K562 (cell line): ENCODE measurements around the gene DENND2A. TPM values are rescaled to one million over a fixed set of nuclear protein-coding genes. Genes with fewer than 3 reads are reported as not detected.

Experiments used
- ATAC-seq: fragments of 200-7000 bp; cut with Tn5 transposase; 3 replicates; pipeline ENCODE4 v1.9.1; 2020; ENCODE audit warnings: moderate library complexity
- BruUV-seq: library from RNA; stranded (reverse); fragments of 400-500 nt; replicated peaks from 2 replicates; lab custom pipeline; 2021; lab: Mats Ljungman, UMichigan
- CTCF ChIA-PET: fragments of 300-600 bp; formaldehyde crosslinking; extraction: SDS; loops from one replicate; lab custom pipeline; 2021; ENCODE audit warnings: low intra/inter-chr PET ratio; lab: Yijun Ruan, JAX
- POLR2A ChIA-PET: fragments of 300-600, 350-650 bp; sonication (Branson Sonifier 250); formaldehyde crosslinking; extraction: SDS; loops from one replicate; lab custom pipeline; 2021; ENCODE audit warnings: antibody characterized with exemption, inconsistent platforms; lab: Yijun Ruan, JAX
- DNase-seq, 4 experiments: peaks; one replicate each; pipeline versions ENCODE4 v3.0.0 to v3.0.0-alpha.2; 2011 to 2018; ENCODE audit warnings: low spot score in 3 of 4, mixed read lengths in 3 of 4; ENCODE audit errors: extremely low read depth in 1 of 4
- FAIRE-seq: peaks from 2 replicates; lab custom pipeline; 2011; peaks lifted over from hg19 to GRCh38; lab: Jason Lieb, UNC
- H2AFZ ChIP-seq: 2 replicates; pipeline ENCODE4 v1.6.0; 2011; ENCODE audit warnings: low read depth, low read length, control low read depth, inconsistent platforms
- H3K27ac ChIP-seq: fragments of 200-600 bp; 3 replicates; pipeline ENCODE4 v1.8.0; 2011; ENCODE audit warnings: low read depth, mild to moderate bottlenecking, control low read depth, inconsistent platforms, low read length, moderate library complexity, mixed read lengths; ENCODE audit errors: extremely low read depth
- H3K27me3 ChIP-seq, 2 experiments: fragments of 300-600 bp in 1 of 2; 2 replicates in 1 of 2; 3 replicates in 1 of 2; pipeline versions ENCODE4 v1.6.0 to v1.8.0; 2011; ENCODE audit warnings: inconsistent platforms in 2 of 2, low read length in 2 of 2, mild to moderate bottlenecking in 1 of 2, mixed read lengths in 1 of 2, moderate library complexity in 1 of 2; ENCODE audit not compliant: control insufficient read depth in 2 of 2, insufficient read depth in 2 of 2
- H3K36me3 ChIP-seq: fragments of 300-600 bp; 3 replicates; pipeline ENCODE4 v1.8.0; 2011; ENCODE audit warnings: mild to moderate bottlenecking, low read length, inconsistent platforms; ENCODE audit not compliant: control insufficient read depth, insufficient read depth
- H3K4me1 ChIP-seq, 2 experiments: fragments of 200-600 bp in 1 of 2; replicated peaks in 1 of 2; 2 replicates in 1 of 2; 3 replicates in 1 of 2; pipeline versions ENCODE4 v1.5.1 to v1.8.0; 2011; ENCODE audit warnings: inconsistent platforms in 2 of 2, low read length in 2 of 2, mild to moderate bottlenecking in 1 of 2, mixed read lengths in 1 of 2, moderate library complexity in 1 of 2; ENCODE audit not compliant: control insufficient read depth in 2 of 2, insufficient read depth in 2 of 2
- H3K4me2 ChIP-seq: 2 replicates; pipeline ENCODE4 v1.6.1; 2011; ENCODE audit warnings: low read length, control low read depth, inconsistent platforms, mixed read lengths; ENCODE audit not compliant: insufficient read depth
- H3K4me3 ChIP-seq: fragments of 200-600 bp; sonication (generic), shearing (Covaris generic); 2 replicates; pipeline ENCODE4 v1.5.1; 2016; ENCODE audit warnings: control low read depth, inconsistent platforms
- H3K79me2 ChIP-seq: fragments of 200-600 bp; 3 replicates; pipeline ENCODE4 v1.8.0; 2011; ENCODE audit warnings: low read length, inconsistent platforms; ENCODE audit not compliant: control insufficient read depth, insufficient read depth
- H3K9ac ChIP-seq, 2 experiments: 2 replicates each; pipeline versions ENCODE4 v1.6.0 to v1.6.1; 2011; ENCODE audit warnings: low read depth in 2 of 2, low read length in 2 of 2, control low read depth in 1 of 2, inconsistent platforms in 1 of 2, mild to moderate bottlenecking in 1 of 2, mixed read lengths in 1 of 2; ENCODE audit not compliant: insufficient read depth in 1 of 2
- H3K9me1 ChIP-seq: one replicate; pipeline ENCODE4 v1.6.0; 2011; ENCODE audit warnings: inconsistent platforms, mild to moderate bottlenecking, low read length, moderate library complexity; ENCODE audit not compliant: control insufficient read depth, insufficient read depth
- H3K9me3 ChIP-seq: replicated peaks from 2 replicates; pipeline ENCODE4 v1.5.1; 2011; ENCODE audit warnings: low read depth, low read length, inconsistent platforms; ENCODE audit not compliant: control insufficient read depth, insufficient read depth
- H4K20me1 ChIP-seq: replicated peaks from 2 replicates; pipeline ENCODE4 v1.6.1; 2011; ENCODE audit warnings: low read length, inconsistent platforms, mixed read lengths; ENCODE audit not compliant: control insufficient read depth, insufficient read depth
- FOXK1 ChIP-seq: sonication (generic); formaldehyde crosslinking; IDR thresholded peaks from 2 replicates; pipeline ENCODE4 v1.8.0; 2022; ENCODE audit warnings: missing genetic modification reagents, mild to moderate bottlenecking, borderline replicate concordance
- LARP7 ChIP-seq: fragments of 450-650 bp; IDR thresholded peaks from 2 replicates; pipeline ENCODE4 v1.6.1; 2016
- NRF1 ChIP-seq, 2 experiments: fragments of 450-650 bp; IDR thresholded peaks in 1 of 2; conservative IDR thresholded peaks in 1 of 2; 2 replicates each; pipeline ENCODE4 v1.6.1; 2014; ENCODE audit warnings: mild to moderate bottlenecking in 2 of 2
- SAFB2 ChIP-seq: fragments of 200-400 bp; formaldehyde crosslinking; IDR thresholded peaks from 2 replicates; pipeline ENCODE4 v1.6.1; 2018; ENCODE audit warnings: borderline replicate concordance, low read length, low read depth, moderate library complexity; ENCODE audit not compliant: severe bottlenecking
- SP1 ChIP-seq: sonication (generic); formaldehyde crosslinking; IDR thresholded peaks from 2 replicates; pipeline ENCODE4 v1.8.1; 2022; ENCODE audit warnings: mild to moderate bottlenecking, missing genetic modification reagents
- TOE1 ChIP-seq, 2 experiments: fragments of 450-650 bp in 1 of 2; sonication (generic) in 1 of 2; formaldehyde crosslinking in 1 of 2; IDR thresholded peaks; 2 replicates each; pipeline versions ENCODE4 v1.7.1 to v1.8.0; 2016 to 2022; ENCODE audit warnings: borderline replicate concordance in 2 of 2, mild to moderate bottlenecking in 2 of 2, antibody characterized with exemption in 1 of 2, inconsistent platforms in 1 of 2, low read depth in 1 of 2, missing genetic modification reagents in 1 of 2, moderate library complexity in 1 of 2
- YY1 ChIP-seq, 3 experiments: IDR thresholded peaks; 2 replicates each; pipeline ENCODE4 v1.6.1; 2011; ENCODE audit warnings: low read length in 2 of 3, mild to moderate bottlenecking in 2 of 3, moderate library complexity in 2 of 3, borderline replicate concordance in 1 of 3, control low read depth in 1 of 3, low read depth in 1 of 3; ENCODE audit not compliant: insufficient read depth in 3 of 3, insufficient replicate concordance in 2 of 3, control insufficient read depth in 1 of 3, insufficient read length in 1 of 3; ENCODE audit errors: extremely low read depth in 1 of 3
- WGBS: fragments of 100-300 bp; shearing (Covaris generic); methylation state at CpG from one replicate; pipeline ENCODE4 v1.1.6; 2016; ENCODE audit warnings: low coverage, mixed read lengths; ENCODE audit not compliant: insufficient coverage; ENCODE audit errors: missing lambda C conversion rate; 5-methylcytosine and 5-hydroxymethylcytosine counted together
- in situ Hi-C: fragments of 300-500 bp; cut with MboI; formaldehyde crosslinking; loops from 4 replicates; pipeline ENCODE4 v1.15.0; 2018; ENCODE audit warnings: inconsistent platforms, mixed read lengths
- intact Hi-C: fragments of 100-400 bp; cut with micrococcal nuclease; formaldehyde crosslinking; loops from 2 replicates; pipeline ENCODE4 v1.14.2; 2022
- polyA plus RNA-seq, 8 experiments: library from polyadenylated mRNA; depleted of rRNA in 4 of 8; stranded (reverse) in 5 of 8; unstranded in 3 of 8; fragments of >200 nt; fragmentation: Nextera tagmentation in 2 of 8; fragmentation: Illumina TruSeq in 1 of 8; extraction: Ambion mirVana in 2 of 8; extraction: Trizol in 1 of 8; gene quantifications; 2 replicates each; pipeline versions ENCODE4 v1.2.1 to v1.2.3, GENCODE V29; 2011 to 2014; ENCODE audit warnings: inconsistent platforms in 1 of 8, missing spikeins in 1 of 8
- total RNA-seq, 7 experiments: library from RNA; depleted of rRNA in 6 of 7; stranded (reverse); fragments of >200 nt in 6 of 7; fragmentation: Illumina TruSeq in 2 of 7; extraction: Trizol in 2 of 7; gene quantifications; 2 replicates each; pipeline versions ENCODE4 v1.2.1 to v1.2.3, GENCODE V29; 2011 to 2021; ENCODE audit warnings: low replicate concordance in 1 of 7
- TF ChIP-seq, protein P1 (sequence below), 2 experiments: IDR thresholded peaks; 2 replicates each; pipeline ENCODE4 v1.6.1; 2012; ENCODE audit warnings: improper control_type of control experiment in 2 of 2, low read depth in 2 of 2, low read length in 2 of 2, borderline replicate concordance in 1 of 2
- TF ChIP-seq, protein P2 (sequence below): fragments of 250-450 bp; sonication (Bioruptor Pico); IDR thresholded peaks from 2 replicates; pipeline ENCODE4 v1.8.0; 2021; ENCODE audit warnings: mild to moderate bottlenecking, moderate library complexity

Gene DENND2A
- total and polyA plus RNA-seq, 9 of the 15 experiments (the other 6 are each of a cell fraction or from before 2014, with no cell fraction given), result not detected

DNA sequence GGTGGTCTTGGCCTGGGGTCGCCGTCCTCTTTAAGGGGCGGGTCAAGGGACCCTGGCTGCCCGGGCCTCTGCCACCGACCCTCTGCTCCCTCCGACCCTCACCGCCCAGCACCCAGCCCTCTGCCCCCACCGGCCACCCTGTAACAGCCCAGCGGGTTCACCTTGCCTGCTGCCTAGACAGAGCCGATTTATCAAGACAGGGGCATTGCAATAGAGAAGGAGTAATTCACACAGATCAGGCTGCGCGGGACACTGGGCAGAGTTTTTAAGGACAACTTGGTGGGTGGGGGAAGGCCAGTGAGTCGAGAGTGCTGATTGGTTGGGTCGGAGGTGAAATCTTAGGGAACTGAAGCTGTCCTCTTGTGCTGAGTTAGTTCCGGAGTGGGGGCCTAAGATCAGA lies 31.4 kb upstream of the DENND2A start:
- in situ Hi-C loops (no loop called here), intact Hi-C loops (loop anchor here (10.0 kb wide), 2 partner anchors 313 to 863 kb away; no protein-coding TSS in a partner anchor)
- H2AFZ ChIP-seq, result peak overlapping the region; percentile 85
- no peak overlapping the region for H3K4me3 ChIP-seq
- WGBS, result 33% methylated on average over 15 of the region's 15 CpGs
- peak overlapping the region in 1 of 2 experiments; percentile 19; a peak in 1 of 4 replicates for H3K9ac ChIP-seq
- H4K20me1 ChIP-seq, result no peaks in the 10 kb centered on the region
- CTCF ChIA-PET, result no interaction called here
- peaks cover 0 to 5% of the 10 kb centered on the region in 2 experiments; a peak in 3 of 5 replicates for H3K27me3 ChIP-seq
- POLR2A ChIA-PET, result no interaction called here
- H3K36me3 ChIP-seq, result no peaks in the 10 kb centered on the region
- no TSS peak for BruUV-seq
- H3K27ac ChIP-seq, result no peak overlapping the region
- no peaks in the 10 kb centered on the region for H3K79me2 ChIP-seq
- ATAC-seq (no peak), FAIRE-seq (no peak), DNase-seq (peak in 1 of 4 experiments; percentile 37)
- no peaks in the 10 kb centered on the region for H3K9me3 ChIP-seq
- peaks cover 24 to 34% of the 10 kb centered on the region in 2 experiments; a peak in 4 of 5 replicates for H3K4me1 ChIP-seq
- TF ChIP-seq TOE1 (IDR thresholded peaks at IDR 0.05; ENCODE audit: borderline replicate concordance) (no peak), TOE1 (CRISPR knock-in tag; IDR thresholded peaks at IDR 0.05; ENCODE audit: borderline replicate concordance, low read depth) (no peak), SAFB2 (no peak), YY1 (IDR thresholded peaks at IDR 0.05; ENCODE audit: borderline replicate concordance in 1 of 3, control insufficient read depth in 1 of 3, extremely low read depth in 1 of 3, insufficient read depth in 3 of 3, insufficient read length in 1 of 3, insufficient replicate concordance in 2 of 3, low read depth in 1 of 3, low read length in 2 of 3) (no peak), SP1 (CRISPR knock-in tag) (0 out of 2 replicates have a peak, but pooled peaks have one; percentile 13), FOXK1 (CRISPR knock-in tag) (0 out of 2 replicates have a peak, but pooled peaks have one; percentile 49), LARP7 (no peak), NRF1 (conservative IDR thresholded peaks at IDR 0.05 in 1 of 2, IDR thresholded peaks at IDR 0.05 in 1 of 2) (peak in 1 of 2 experiments; percentile 26; a peak in 1 of 4 replicates)
- TF ChIP-seq, protein P1, sequence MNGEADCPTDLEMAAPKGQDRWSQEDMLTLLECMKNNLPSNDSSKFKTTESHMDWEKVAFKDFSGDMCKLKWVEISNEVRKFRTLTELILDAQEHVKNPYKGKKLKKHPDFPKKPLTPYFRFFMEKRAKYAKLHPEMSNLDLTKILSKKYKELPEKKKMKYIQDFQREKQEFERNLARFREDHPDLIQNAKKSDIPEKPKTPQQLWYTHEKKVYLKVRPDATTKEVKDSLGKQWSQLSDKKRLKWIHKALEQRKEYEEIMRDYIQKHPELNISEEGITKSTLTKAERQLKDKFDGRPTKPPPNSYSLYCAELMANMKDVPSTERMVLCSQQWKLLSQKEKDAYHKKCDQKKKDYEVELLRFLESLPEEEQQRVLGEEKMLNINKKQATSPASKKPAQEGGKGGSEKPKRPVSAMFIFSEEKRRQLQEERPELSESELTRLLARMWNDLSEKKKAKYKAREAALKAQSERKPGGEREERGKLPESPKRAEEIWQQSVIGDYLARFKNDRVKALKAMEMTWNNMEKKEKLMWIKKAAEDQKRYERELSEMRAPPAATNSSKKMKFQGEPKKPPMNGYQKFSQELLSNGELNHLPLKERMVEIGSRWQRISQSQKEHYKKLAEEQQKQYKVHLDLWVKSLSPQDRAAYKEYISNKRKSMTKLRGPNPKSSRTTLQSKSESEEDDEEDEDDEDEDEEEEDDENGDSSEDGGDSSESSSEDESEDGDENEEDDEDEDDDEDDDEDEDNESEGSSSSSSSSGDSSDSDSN (IDR thresholded peaks at IDR 0.05; ENCODE audit: borderline replicate concordance in 1 of 2, low read depth in 2 of 2, low read length in 2 of 2), result no peak
- TF ChIP-seq, protein P2, sequence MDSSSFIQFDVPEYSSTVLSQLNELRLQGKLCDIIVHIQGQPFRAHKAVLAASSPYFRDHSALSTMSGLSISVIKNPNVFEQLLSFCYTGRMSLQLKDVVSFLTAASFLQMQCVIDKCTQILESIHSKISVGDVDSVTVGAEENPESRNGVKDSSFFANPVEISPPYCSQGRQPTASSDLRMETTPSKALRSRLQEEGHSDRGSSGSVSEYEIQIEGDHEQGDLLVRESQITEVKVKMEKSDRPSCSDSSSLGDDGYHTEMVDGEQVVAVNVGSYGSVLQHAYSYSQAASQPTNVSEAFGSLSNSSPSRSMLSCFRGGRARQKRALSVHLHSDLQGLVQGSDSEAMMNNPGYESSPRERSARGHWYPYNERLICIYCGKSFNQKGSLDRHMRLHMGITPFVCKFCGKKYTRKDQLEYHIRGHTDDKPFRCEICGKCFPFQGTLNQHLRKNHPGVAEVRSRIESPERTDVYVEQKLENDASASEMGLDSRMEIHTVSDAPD (CRISPR knock-in tag), result no peak
- H3K9me1 ChIP-seq, result no peaks in the 10 kb centered on the region
- peak overlapping the region; percentile 74 for H3K4me2 ChIP-seq
